Right lobe of liver (tissue), 6 donors: ENCODE data around the gene LDHB. TPM values are rescaled to one million over a fixed set of nuclear protein-coding genes. Genes with fewer than 3 reads are reported as not detected.
"Not testable (repeated sequence)": the region's sequence is repeated elsewhere in the genome, so short reads cannot be mapped to it uniquely, and the experiment has no call there.

Source experiments
- ATAC-seq, 4 donors: fragments of 200-7000 bp; cut with Tn5 transposase; one replicate each; pipeline ENCODE4 v1.9.1; 2020; ENCODE audit warnings: mild to moderate bottlenecking in 4 of 4, moderate library complexity in 4 of 4
- DNase-seq, 3 donors: peaks; one replicate each; pipeline ENCODE4 v3.0.0-alpha.2; 2020
- H3K27ac ChIP-seq, 3 donors: fragments of 200-600 bp; one replicate each; pipeline ENCODE4 v1.8.0; 2022
- H3K27me3 ChIP-seq, 2 donors: fragments of 200-600 bp; one replicate each; pipeline ENCODE4 v1.8.0; 2022
- H3K36me3 ChIP-seq, 4 donors: fragments of 200-600 bp; sonication (generic) in 1 of 4; one replicate each; pipeline versions ENCODE4 v1.5.1 to v1.8.0; 2017 to 2022; ENCODE audit warnings: control low read depth in 1 of 4
- H3K4me1 ChIP-seq, 4 donors: fragments of 200-600 bp; sonication (generic) in 1 of 4; one replicate each; pipeline versions ENCODE4 v1.5.1 to v1.8.0; 2017 to 2022; ENCODE audit warnings: control low read depth in 1 of 4
- H3K4me3 ChIP-seq, 3 donors: fragments of 200-600 bp; one replicate each; pipeline ENCODE4 v1.8.0; 2022
- H3K9me3 ChIP-seq, 4 donors: fragments of 200-600 bp; sonication (generic) in 1 of 4; one replicate each; pipeline versions ENCODE4 v1.5.1 to v1.8.0; 2017 to 2022; ENCODE audit warnings: control low read depth in 1 of 4
- CTCF ChIP-seq, 4 donors: fragments of 200-600 bp in 3 of 4; fragments of 450-650 bp in 1 of 4; IDR thresholded peaks; one replicate each; pipeline versions ENCODE4 v1.5.1 to v1.8.0; 2016 to 2022; ENCODE audit warnings: antibody characterized with exemption in 4 of 4, mild to moderate bottlenecking in 2 of 4
- POLR2A ChIP-seq: fragments of 450-650 bp; IDR thresholded peaks from one replicate; pipeline ENCODE4 v1.6.1; 2017; ENCODE audit warnings: antibody characterized with exemption, mild to moderate bottlenecking
- WGBS: methylation state at CpG from one replicate; pipeline ENCODE4 v1.1.6; 2018; ENCODE audit warnings: low coverage, low lambda C conversion rate; ENCODE audit not compliant: insufficient coverage; ENCODE audit errors: missing lambda C conversion rate; 5-methylcytosine and 5-hydroxymethylcytosine counted together
- intact Hi-C, 2 donors: fragments of 100-400 bp; cut with DNase I; formaldehyde crosslinking; loops; one replicate each; pipeline versions ENCODE4 v1.11.2 to v1.14.1; 2022
- total RNA-seq, 6 experiments: library from RNA; depleted of rRNA in 2 of 6; stranded (reverse); fragments of >200 nt in 2 of 6; fragmentation: NEBNext Ultra II Directional in 3 of 6; extraction: Animal tissue kit (Norgen Biotek cat#: 25700) in 3 of 6; gene quantifications; one replicate each; pipeline versions ENCODE4 v1.1.0 to v1.2.4, GENCODE V29; 2016 to 2023
- donor health status: DM: no; HTN: yes; CAD: no.
- donor health status: DM: no; HTN: no; CAD: no.
- donor health status: DM: no; HTN: no; CAD: no.
- donor health status: DM: no; HTN: yes; CAD: no.
- donor health status: DM: no; HTN: yes; CAD: no.

The LDHB gene
- total RNA-seq, 6 experiments from 2014 or later = 12.4 to 28.1 (median 17.8) TPM

DNA sequence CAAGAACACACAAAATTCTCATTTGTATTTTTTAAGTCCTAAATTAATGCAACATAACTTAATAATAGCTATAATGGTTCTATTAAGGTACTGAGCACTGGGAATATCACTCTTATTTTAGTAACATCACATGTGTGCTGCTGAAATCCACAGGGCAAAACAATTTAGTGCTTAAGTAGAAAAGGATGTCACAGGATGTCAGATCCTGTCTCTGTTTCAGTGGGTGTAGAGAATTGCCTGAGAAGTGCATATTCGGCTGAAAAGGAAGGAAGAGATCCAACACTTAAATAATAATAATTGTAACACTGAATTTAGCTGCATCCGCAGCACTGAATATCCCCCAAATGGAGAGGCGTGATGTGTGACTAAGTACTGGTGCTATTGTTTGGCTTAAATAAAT, 8.6 kb downstream of the LDHB start:
- Histone ChIP-seq H3K4me1 (no peaks in the 10 kb centered on the region), H3K27me3 (no peaks in the 10 kb centered on the region), H3K36me3 (peaks cover 0 to 4% (median 0%) of the 10 kb centered on the region in 4 donors), H3K27ac (no peak overlapping the region), H3K4me3 (no peak overlapping the region), H3K9me3 (no peaks in the 10 kb centered on the region)
- intact Hi-C loops = no loop called here
- DNase-seq = no peak
- TF ChIP-seq CTCF (IDR thresholded peaks at IDR 0.05) (no peak), POLR2A (no peak)
- no peak for ATAC-seq
- WGBS = 46% methylated on average over 3 of the region's 3 CpGs

DNA sequence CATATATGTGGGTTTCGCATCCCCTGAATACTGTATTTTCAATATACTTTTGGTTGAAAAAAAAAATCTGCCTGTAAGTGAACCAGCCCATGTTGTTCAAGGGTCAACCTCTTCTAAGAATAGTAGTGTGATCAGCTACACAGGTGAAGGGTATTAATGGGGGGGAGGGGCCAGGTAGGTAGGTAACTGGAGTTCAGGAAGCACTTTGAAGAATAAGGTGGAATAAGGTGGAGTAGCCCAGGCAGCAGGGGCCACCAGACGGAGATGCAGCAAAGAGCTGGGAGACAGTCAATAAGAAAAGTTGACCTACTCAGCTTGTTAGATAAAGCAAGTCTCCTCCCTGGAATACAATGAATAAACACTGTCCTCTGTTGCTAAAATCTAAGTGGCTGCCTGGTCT, 9.3 kb downstream of the LDHB start:
- Histone ChIP-seq H3K27ac (no peak overlapping the region), H3K27me3 (no peaks in the 10 kb centered on the region), H3K4me3 (no peak overlapping the region), H3K36me3 (peaks cover 0 to 4% (median 0%) of the 10 kb centered on the region in 4 donors), H3K4me1 (no peaks in the 10 kb centered on the region), H3K9me3 (no peaks in the 10 kb centered on the region)
- WGBS = 100% methylated on average over 2 of the region's 2 CpGs
- ATAC-seq = no peak
- TF ChIP-seq CTCF (IDR thresholded peaks at IDR 0.05) = no peak
- no peak for TF ChIP-seq POLR2A
- no peak for DNase-seq
- intact Hi-C loops = no loop called here

- no peak for TF ChIP-seq CTCF (IDR thresholded peaks at IDR 0.05)
- peaks cover 0 to 4% (median 0%) of the 10 kb centered on the region in 4 donors for H3K36me3 ChIP-seq
Measured at GRCh38 chr12:21647179-21647578, 10.5 kb downstream of the LDHB start.

DNA sequence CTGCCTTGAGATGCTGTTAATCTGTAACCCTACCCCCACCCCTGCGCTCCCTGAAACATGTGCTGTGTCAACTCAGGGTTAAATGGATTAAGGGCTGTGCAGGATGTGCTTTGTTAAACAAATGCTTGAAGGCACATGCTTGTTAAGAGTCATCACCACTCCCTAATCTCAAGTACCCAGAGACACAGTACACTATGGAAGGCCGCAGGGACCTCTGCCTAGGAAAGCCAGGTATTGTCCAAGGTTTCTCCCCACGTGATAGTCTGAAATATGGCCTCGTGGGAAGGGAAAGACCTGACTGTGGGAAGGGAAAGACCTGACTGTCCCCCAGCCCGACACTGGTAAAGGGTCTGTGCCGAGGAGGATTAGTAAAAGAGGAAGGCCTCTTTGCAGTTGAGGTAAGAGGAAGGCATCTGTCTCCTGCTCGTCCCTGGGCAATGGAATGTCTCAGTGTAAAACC, 12.6 kb downstream of the LDHB start:
- H3K4me3 ChIP-seq, H3K4me1 ChIP-seq, DNase-seq, H3K27ac ChIP-seq, ATAC-seq, H3K36me3 ChIP-seq, H3K27me3 ChIP-seq, H3K9me3 ChIP-seq, intact Hi-C loops: not testable (repeated sequence)
- WGBS = 54% methylated on average over 6 of the region's 7 CpGs

More at GRCh38 chr12:21647179-21647578, 10.5 kb downstream of the LDHB start:
- intact Hi-C loops = no loop called here
- Histone ChIP-seq H3K4me1 (no peaks in the 10 kb centered on the region), H3K27ac (no peak overlapping the region), H3K9me3 (no peaks in the 10 kb centered on the region), H3K27me3 (no peaks in the 10 kb centered on the region), H3K4me3 (no peak overlapping the region)
- no peak for DNase-seq
- no peak for ATAC-seq

- TF ChIP-seq POLR2A (no peak), CTCF (IDR thresholded peaks at IDR 0.05) (no peak)
- no peak overlapping the region for H3K4me3 ChIP-seq
Measured at GRCh38 chr12:21644516-21644915, 13.1 kb downstream of the LDHB start.

More at GRCh38 chr12:21644516-21644915, 13.1 kb downstream of the LDHB start:
- DNase-seq (no peak), ATAC-seq (no peak)
- H3K4me1 ChIP-seq = no peaks in the 10 kb centered on the region
- intact Hi-C loops = no loop called here
- WGBS = 88% methylated on average over 4 of the region's 4 CpGs
- H3K27me3 ChIP-seq = no peaks in the 10 kb centered on the region
- H3K9me3 ChIP-seq = no peaks in the 10 kb centered on the region
- H3K27ac ChIP-seq = no peak overlapping the region
- peaks cover 0 to 4% (median 0%) of the 10 kb centered on the region in 4 donors for H3K36me3 ChIP-seq
